Right kidney (tissue), 1 donor: ENCODE measurements around the gene BMP3.
A peak's percentile ranks its signal among the peaks of the same experiment; 100 is the strongest.

ENCODE experiments used
- DNase-seq: peaks from one replicate; pipeline ENCODE4 v3.0.0-alpha.2; 2016

Gene BMP3

DNA sequence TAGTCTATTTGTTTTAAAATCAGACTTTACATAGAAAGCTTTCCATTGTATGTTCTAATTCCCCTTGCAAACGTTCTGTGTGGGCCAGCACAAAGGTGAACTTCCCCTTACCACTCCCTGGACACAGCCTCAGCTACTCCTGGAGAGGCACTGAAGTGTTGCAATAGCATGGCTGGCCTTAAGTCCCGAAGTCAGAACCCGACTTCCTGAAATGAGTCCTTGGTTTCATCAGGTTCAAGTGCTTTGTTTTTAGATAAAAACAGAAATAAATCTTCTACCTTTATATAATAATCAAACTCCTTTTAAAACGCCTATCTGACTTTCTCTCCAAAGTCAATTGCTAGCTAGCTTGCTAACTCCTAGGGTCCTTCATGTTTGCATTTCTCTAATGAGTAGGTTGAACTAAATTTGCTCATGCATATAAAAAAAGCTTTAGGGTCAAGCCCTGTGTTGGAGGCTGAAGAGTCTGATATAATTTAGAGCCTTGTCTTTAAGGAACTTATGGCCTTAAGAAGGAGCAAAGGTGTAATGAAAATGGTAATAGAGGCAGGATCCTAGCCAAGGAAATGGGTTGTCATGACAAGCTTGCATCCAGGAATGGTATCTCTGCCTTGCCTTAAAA is 9.0 kb downstream of the BMP3 start:
- DNase-seq: no peak

- peak; percentile 54 for DNase-seq
These were observed 9.6 kb downstream of the BMP3 start for GRCh38 chr4:81040012-81040659.

DNA sequence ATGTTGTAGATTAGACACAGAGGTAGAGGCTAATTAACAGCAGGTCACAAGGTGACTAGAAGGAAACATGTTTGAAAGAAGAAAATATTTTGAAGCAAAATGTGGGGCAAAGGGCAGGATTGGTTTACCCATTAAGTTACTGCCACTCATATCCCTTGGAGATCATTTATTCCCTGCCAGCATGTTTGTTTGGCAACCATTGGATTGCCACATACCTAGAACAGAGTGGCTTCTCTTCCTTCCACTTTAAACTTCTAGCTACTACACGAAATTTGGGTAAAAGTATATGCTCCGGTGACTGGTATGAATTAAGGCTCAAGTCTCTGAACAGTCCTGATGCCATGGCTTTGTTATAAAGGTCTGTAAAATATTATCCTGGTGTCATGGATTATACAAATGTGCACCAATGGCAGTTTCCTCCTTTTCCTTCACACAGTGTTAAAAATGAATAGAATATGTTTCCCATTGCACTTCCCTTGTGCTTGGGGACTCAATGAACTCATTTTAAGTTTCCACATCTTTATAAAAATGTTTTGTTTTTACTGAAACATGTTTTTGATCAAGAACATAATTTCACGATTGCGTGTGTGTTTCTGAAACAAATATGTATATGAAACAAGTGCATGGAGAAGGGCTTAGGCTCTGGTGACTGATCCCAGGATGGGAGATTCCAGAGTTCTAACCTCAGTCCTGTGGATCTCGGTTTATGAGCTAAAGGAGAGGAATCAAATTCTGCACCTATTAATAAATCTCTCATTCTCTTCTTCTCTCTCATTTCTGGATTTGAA is 12.3 kb downstream of the BMP3 start:
- DNase-seq: no peak

- no peak for DNase-seq
These were observed 18.8 kb downstream of the BMP3 start for GRCh38 chr4:81049330-81049729.

DNA sequence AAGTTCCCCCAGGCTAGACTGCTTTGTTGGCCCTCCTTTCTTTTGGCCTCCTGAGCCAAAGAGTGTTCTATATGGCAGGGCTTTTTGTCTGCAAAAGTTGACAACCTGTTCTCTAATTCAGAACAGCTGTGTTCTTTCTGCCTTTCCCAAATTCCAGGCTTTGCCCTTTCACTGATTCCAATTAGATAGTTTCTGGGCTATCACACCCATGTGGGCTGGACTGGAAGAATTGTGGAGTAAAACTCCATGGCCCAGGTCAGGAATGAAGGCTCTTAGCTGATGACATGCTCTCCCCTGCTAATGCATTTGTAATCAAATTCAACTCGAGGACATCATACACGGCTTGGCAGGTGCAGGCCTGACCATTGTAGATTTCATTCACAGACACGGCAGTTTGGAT is 19.4 kb downstream of the BMP3 start:
- DNase-seq: no peak

GRCh38 chr4:81052119-81053068 is 21.9 kb downstream of the BMP3 start:
- DNase-seq: peak; percentile 39

- no peak for DNase-seq
These were observed 28.1 kb downstream of the BMP3 start for GRCh38 chr4:81058621-81059020.

GRCh38 chr4:81060587-81061343 is 30.3 kb downstream of the BMP3 start:
- no peak for DNase-seq

DNA sequence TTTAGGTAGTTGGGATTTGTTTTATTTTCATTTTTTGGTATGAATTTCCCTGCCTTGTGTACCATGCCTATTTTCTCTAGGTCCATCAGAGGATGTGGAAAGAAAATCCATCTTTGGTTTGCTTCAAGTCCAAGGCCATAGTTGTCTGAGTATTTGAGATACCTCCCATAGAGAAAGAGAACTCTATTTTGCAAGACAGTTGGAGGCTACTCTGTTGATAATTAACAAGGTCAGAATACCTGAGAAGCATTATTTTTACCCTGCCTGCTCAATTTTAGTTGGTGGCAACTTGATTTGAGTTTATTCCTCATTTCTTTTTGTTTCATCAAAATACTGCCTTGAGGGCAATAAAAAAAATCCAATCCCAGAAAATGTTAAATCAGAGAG is 30.8 kb downstream of the BMP3 start:
- no peak for DNase-seq

DNA sequence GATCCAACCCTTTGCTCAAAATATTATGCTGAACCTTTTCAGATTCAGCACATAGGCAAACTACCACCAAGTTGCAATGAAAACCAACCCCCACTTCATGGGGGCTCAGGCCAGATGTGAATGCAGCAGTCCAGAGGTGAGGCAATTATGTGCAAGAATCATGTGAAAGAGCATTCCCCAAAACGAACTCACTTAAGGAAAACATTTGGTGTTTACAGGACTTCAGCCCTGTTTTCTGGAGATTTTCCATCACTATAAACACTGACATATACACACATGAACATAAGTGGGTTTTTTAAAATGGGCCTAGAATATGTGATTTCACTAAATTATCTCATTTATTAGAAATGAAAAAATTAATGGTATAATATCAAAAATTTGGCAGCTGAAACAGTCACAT is 31.5 kb downstream of the BMP3 start:
- DNase-seq: no peak

- DNase-seq: no peak
These were observed 34.9 kb downstream of the BMP3 start for GRCh38 chr4:81065446-81065845.

DNA sequence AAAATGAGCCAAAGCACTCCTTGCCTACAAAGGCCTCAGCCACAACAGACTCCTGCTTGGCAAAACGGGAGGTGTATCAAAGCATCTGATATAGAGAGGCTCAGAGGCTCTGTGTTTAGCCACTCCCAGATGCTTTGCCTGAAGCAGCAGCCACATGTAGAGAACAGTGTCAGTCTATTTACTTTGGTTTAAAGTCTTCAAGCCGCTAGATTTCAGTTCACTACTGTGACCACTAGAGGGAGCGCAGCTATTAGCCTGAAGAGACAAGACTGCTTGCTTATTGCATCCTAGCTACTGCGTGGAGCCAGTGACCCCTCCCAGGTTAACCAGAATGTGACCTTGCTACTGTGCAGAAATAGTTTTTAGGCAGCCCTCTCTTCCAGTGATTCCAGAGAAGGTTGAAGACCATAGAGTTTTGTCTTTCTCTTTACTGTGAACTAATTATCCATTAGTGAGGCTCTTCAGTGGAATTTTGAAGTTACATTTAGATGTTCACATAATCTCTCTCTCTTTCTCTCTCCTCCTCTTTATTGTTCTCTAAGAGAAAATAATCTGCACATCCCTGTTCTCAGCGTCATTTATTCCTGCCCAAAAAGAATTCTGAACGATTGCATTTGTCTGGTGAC is 39.3 kb downstream of the BMP3 start:
- peak; percentile 41 for DNase-seq

DNA sequence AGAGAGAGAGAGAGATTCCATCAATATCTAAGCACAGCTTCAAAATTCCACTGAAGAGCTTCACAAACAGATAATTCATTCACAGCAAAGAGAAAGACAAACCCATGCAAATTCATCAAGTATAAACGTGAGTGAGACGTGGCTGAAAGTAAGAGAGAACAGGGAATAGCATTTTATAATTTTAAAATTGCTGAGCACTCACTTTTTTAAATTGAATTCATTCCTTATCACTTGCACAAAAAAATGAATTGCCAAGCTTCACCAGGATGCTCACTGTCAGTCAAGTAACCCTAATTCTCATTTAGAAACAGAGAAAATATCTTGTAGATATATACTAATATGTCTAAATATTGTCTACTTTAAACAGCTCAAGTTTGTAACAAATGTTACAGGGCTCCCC is 40.5 kb downstream of the BMP3 start:
- DNase-seq: no peak

- DNase-seq: no peak
These were observed 50.6 kb downstream of the BMP3 start for GRCh38 chr4:81081156-81081555.

- no peak for DNase-seq
These were observed 53.5 kb downstream of the BMP3 start for GRCh38 chr4:81084029-81084428.

- DNase-seq: peak; percentile 12
These were observed 54.1 kb downstream of the BMP3 start for GRCh38 chr4:81084634-81085033.

- DNase-seq: no peak
These were observed 54.8 kb downstream of the BMP3 start for GRCh38 chr4:81085291-81085690.

GRCh38 chr4:81085979-81086378 is 55.5 kb downstream of the BMP3 start:
- no peak for DNase-seq

DNA sequence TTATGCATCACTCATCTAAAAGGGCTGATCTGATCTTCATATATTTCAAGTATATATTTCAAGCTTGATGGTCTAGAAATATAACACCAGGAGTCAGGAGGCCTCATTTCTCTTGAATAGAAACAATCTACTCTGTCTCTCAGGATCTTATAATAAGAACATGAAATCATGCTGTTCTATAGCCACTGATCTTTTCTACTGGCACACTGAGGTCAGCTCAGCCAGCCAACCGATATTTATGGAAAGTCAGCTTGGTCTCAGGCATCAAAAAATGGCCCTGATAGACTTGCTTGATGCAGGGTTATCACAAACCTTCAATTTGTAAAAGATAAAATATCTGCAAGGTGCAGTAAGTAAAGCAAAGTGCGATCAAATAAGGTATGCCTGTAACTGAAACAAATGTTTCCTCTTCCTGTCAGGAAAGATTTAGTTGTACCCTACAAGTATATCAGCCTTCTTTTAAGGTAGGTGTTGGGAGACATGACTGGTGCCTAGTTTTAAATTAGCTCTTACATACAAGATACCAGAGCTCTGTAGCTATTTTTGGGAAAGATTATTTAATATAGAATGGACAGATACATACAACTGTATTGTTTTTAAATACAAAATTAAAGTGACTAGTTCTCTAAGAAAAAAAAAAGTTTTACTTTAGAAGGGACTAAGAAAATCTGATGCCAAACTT is 63.4 kb downstream of the BMP3 start:
- no peak for DNase-seq

- no peak for DNase-seq
These were observed 64.9 kb downstream of the BMP3 start for GRCh38 chr4:81095389-81095788.

GRCh38 chr4:81096566-81096965 is 66.1 kb downstream of the BMP3 start:
- no peak for DNase-seq
